Esophagus squamous epithelium (tissue), 4 donors: ENCODE results near the gene MGAT5B.

Source experiments
- CTCF ChIP-seq, 6 experiments: fragments of 450-650 bp in 4 of 6; fragments of 200-600 bp in 2 of 6; sonication (generic) in 2 of 6; IDR thresholded peaks; one replicate each; pipeline ENCODE4 v1.5.1; 2016 to 2019; ENCODE audit warnings: antibody characterized with exemption in 6 of 6, mild to moderate bottlenecking in 4 of 6, moderate library complexity in 4 of 6
- POLR2A ChIP-seq, 4 donors: fragments of 450-650 bp; IDR thresholded peaks; one replicate each; pipeline ENCODE4 v1.6.1; 2017; ENCODE audit warnings: antibody characterized with exemption in 4 of 4, mild to moderate bottlenecking in 4 of 4, moderate library complexity in 3 of 4

- TF ChIP-seq POLR2A (IDR thresholded peaks at IDR 0.05) = no peak
- no peak for TF ChIP-seq CTCF (IDR thresholded peaks at IDR 0.05)
Observed at GRCh38 chr17:76845541-76846017, 22.6 kb upstream of the MGAT5B start.
